CD4-positive, alpha-beta T cell (primary cell): ENCODE data around the gene KARS1. TPM values are rescaled to one million over a fixed set of nuclear protein-coding genes. Genes with fewer than 3 reads are reported as not detected.

Source experiments
- ATAC-seq: fragments of 200-7000 bp; cut with Tn5 transposase; one replicate; pipeline ENCODE4 v1.10.0; 2022; ENCODE audit warnings: mild to moderate bottlenecking; ENCODE audit not compliant: poor library complexity
- CTCF ChIA-PET: fragments of 350-600 bp; sonication (Branson Sonifier 250); formaldehyde crosslinking; loops from one replicate; lab custom pipeline; 2021; ENCODE audit warnings: antibody characterized with exemption, inconsistent platforms; lab: Charles Lee
- POLR2A ChIA-PET: fragments of 350-600 bp; sonication (Branson Sonifier 250); formaldehyde crosslinking; loops from one replicate; lab custom pipeline; 2021; ENCODE audit warnings: antibody characterized with exemption, inconsistent platforms; lab: Charles Lee
- DNase-seq, 14 experiments: peaks; one replicate each; pipeline ENCODE4 v3.0.0-alpha.2; 2013 to 2020; ENCODE audit warnings: mixed read lengths in 2 of 14
- H3K27ac ChIP-seq, 2 donors: one replicate each; pipeline versions ENCODE4 v1.5.1 to v1.7.0; 2013; ENCODE audit warnings: low read length in 2 of 2, low read depth in 1 of 2, mild to moderate bottlenecking in 1 of 2
- H3K27me3 ChIP-seq, 2 experiments: 1 replicate in 1 of 2; 2 replicates in 1 of 2; pipeline versions ENCODE4 v1.6.1 to v1.7.0; 2013; ENCODE audit warnings: low read length in 2 of 2, control low read depth in 1 of 2, mild to moderate bottlenecking in 1 of 2, moderate library complexity in 1 of 2; ENCODE audit not compliant: insufficient read depth in 2 of 2, control insufficient read depth in 1 of 2
- H3K36me3 ChIP-seq: one replicate; pipeline ENCODE4 v1.6.1; 2013; ENCODE audit warnings: low read length, control low read depth; ENCODE audit not compliant: insufficient read depth
- H3K4me1 ChIP-seq: one replicate; pipeline ENCODE4 v1.6.1; 2013; ENCODE audit warnings: low read length, control low read depth; ENCODE audit not compliant: insufficient read depth
- H3K4me3 ChIP-seq: one replicate; pipeline ENCODE4 v1.5.1; 2013; ENCODE audit warnings: mild to moderate bottlenecking, low read length, moderate library complexity
- H3K9me3 ChIP-seq, 2 experiments: 1 replicate in 1 of 2; 2 replicates in 1 of 2; pipeline versions ENCODE4 v1.6.1 to v1.7.0; 2013; ENCODE audit warnings: low read length in 2 of 2, mild to moderate bottlenecking in 2 of 2, control low read depth in 1 of 2, moderate library complexity in 1 of 2; ENCODE audit not compliant: control insufficient read depth in 1 of 2, insufficient read depth in 1 of 2
- H3K27ac Mint-ChIP-seq: one replicate; pipeline ENCODE4 v1.8.0; 2020; ENCODE audit warnings: mixed read lengths
- H3K27me3 Mint-ChIP-seq: one replicate; pipeline ENCODE4 v1.8.0; 2021; ENCODE audit warnings: mixed read lengths
- H3K36me3 Mint-ChIP-seq: one replicate; pipeline ENCODE4 v1.8.0; 2021; ENCODE audit warnings: low read depth, mixed read lengths
- H3K4me1 Mint-ChIP-seq: one replicate; pipeline ENCODE4 v1.8.0; 2021; ENCODE audit warnings: low read depth, mixed read lengths
- H3K4me3 Mint-ChIP-seq: one replicate; pipeline ENCODE4 v1.8.0; 2020; ENCODE audit warnings: mild to moderate bottlenecking, mixed read lengths
- H3K9me3 Mint-ChIP-seq: one replicate; pipeline ENCODE4 v1.8.0; 2020; ENCODE audit warnings: mixed read lengths
- intact Hi-C, 2 experiments: fragments of 100-400 bp; cut with DNase I in 1 of 2; cut with micrococcal nuclease in 1 of 2; formaldehyde crosslinking; loops; one replicate each; pipeline versions ENCODE4 v1.15.1 to v1.9.0; 2023 to 2025; cut with DNase I, micrococcal nuclease
- total RNA-seq, 174 experiments: library from RNA in 2 of 174; stranded (reverse) in 2 of 174; gene quantifications; one replicate each; pipeline ENCODE4 v1.2.3 and lab custom pipeline; 2021 to 2026
- TF ChIP-seq, protein P1 (sequence below): fragments of 200-600 bp; IDR thresholded peaks from one replicate; pipeline ENCODE4 v1.8.0; 2022; ENCODE audit warnings: antibody characterized with exemption, mild to moderate bottlenecking

The KARS1 gene
- total RNA-seq, 2 experiments from 2014 or later, result 151 to 153 TPM

DNA sequence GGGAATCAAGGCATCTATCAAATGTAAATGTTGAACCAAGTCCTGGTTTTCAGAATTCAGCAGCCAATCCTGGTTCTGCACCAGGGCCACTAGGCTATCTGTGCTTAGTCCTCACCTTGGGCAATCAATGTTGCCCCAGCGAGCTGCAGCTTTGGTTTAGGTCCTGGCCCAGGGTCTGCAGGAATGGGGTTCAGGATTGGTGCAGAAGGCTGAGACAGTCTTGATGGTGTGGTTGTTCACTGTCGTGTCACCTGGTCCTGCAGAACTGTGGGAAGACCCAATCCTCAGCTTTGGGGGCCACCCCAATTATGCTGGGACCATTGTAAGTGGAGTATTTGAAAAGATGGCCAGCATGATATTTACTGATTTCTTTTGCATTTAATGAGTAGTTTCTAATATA is 10.7 kb upstream of the KARS1 start:
- Histone ChIP-seq H3K27me3 (no peaks in the 10 kb centered on the region), H3K4me3 (no peak overlapping the region), H3K9me3 (no peaks in the 10 kb centered on the region), H3K36me3 (peaks cover 63% of the 10 kb centered on the region), H3K4me1 (peaks cover 5% of the 10 kb centered on the region), H3K27ac (no peak overlapping the region)
- POLR2A ChIA-PET, result interaction anchor here (1.1 to 1.5 kb wide), 4 partner anchors 9 to 92 kb away, joined by 3 to 5 read pairs (median 4); partner anchors contain the start of genes ADAT1 and GABARAPL2
- Mint-ChIP-seq H3K36me3 (peaks cover 56% of the 10 kb centered on the region), H3K27me3 (no peaks in the 10 kb centered on the region), H3K27ac (peak overlapping the region; percentile 2), H3K9me3 (no peaks in the 10 kb centered on the region), H3K4me1 (peaks cover 34% of the 10 kb centered on the region), H3K4me3 (no peak overlapping the region)
- ATAC-seq (no peak), DNase-seq (no peak)
- CTCF ChIA-PET, result no interaction called here
- intact Hi-C loops, result no loop called here
- TF ChIP-seq, protein P1, sequence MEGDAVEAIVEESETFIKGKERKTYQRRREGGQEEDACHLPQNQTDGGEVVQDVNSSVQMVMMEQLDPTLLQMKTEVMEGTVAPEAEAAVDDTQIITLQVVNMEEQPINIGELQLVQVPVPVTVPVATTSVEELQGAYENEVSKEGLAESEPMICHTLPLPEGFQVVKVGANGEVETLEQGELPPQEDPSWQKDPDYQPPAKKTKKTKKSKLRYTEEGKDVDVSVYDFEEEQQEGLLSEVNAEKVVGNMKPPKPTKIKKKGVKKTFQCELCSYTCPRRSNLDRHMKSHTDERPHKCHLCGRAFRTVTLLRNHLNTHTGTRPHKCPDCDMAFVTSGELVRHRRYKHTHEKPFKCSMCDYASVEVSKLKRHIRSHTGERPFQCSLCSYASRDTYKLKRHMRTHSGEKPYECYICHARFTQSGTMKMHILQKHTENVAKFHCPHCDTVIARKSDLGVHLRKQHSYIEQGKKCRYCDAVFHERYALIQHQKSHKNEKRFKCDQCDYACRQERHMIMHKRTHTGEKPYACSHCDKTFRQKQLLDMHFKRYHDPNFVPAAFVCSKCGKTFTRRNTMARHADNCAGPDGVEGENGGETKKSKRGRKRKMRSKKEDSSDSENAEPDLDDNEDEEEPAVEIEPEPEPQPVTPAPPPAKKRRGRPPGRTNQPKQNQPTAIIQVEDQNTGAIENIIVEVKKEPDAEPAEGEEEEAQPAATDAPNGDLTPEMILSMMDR, result no peak

- ChIA-PET POLR2A (no interaction called here), CTCF (interaction anchor here (1.6 kb wide), 1 partner anchor 137 kb away, joined by 3 read pairs; no protein-coding TSS in a partner anchor)
- no peaks in the 10 kb centered on the region for H3K9me3 Mint-ChIP-seq
- H3K4me1 Mint-ChIP-seq, result peaks cover 69% of the 10 kb centered on the region
- no peak overlapping the region for H3K4me3 ChIP-seq
- peaks cover 17% of the 10 kb centered on the region for H3K4me1 ChIP-seq
- H3K36me3 ChIP-seq, result peaks cover 54% of the 10 kb centered on the region
- H3K36me3 Mint-ChIP-seq, result peaks cover 90% of the 10 kb centered on the region
- TF ChIP-seq, protein P1, result no peak
- ATAC-seq, result no peak
- peak overlapping the region in 1 of 2 donors; percentile 56 for H3K27ac ChIP-seq
- H3K27me3 ChIP-seq, result no peaks in the 10 kb centered on the region
- H3K27me3 Mint-ChIP-seq, result no peaks in the 10 kb centered on the region
- peak overlapping the region; percentile 100 for H3K27ac Mint-ChIP-seq
- no peaks in the 10 kb centered on the region for H3K9me3 ChIP-seq
- intact Hi-C loops, result no loop called here
- no peak for DNase-seq
- peak overlapping the region; percentile 70 for H3K4me3 Mint-ChIP-seq
Observed at GRCh38 chr16:75653922-75654321, 6.5 kb upstream of the KARS1 start.

DNA sequence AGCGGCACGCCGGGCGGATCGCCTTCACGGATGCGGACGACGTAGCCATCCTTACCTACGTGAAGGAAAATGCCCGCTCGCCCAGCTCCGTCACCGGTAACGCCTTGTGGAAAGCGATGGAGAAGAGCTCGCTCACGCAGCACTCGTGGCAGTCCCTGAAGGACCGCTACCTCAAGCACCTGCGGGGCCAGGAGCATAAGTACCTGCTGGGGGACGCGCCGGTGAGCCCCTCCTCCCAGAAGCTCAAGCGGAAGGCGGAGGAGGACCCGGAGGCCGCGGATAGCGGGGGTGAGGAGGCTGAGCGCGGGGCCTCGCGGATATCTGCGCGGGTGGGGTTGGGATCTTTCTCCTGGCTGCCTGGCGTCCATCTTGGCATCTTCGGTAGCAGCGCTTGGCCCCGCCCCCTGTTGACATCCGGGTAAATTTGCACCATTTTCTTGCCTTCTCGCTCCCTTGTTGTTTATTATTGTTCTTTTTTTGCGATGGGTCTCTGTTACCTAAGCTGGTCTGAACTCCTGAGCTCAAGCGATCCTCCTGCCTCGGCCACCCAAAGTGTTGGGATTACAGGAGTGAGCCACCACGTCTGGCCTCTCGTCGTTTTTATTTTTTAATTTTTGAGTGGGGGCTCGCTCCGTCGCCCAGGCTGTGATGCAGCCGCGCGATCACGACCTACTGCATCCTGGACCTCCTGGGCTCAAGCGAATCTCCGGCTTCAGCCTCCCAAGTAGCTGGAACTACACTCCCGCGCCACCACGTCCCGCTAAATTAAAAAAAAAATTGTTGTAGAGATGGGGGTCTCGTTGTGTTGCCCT is 1.0 kb upstream of the KARS1 start:
- DNase-seq (peak; percentile 76 to 93 (median 85)), ATAC-seq (peak; percentile 50)
- no peaks in the 10 kb centered on the region for H3K27me3 ChIP-seq
- no peaks in the 10 kb centered on the region for H3K9me3 ChIP-seq
- no peaks in the 10 kb centered on the region for H3K27me3 Mint-ChIP-seq
- H3K4me1 ChIP-seq, result peaks cover 45% of the 10 kb centered on the region
- peak overlapping the region; percentile 82 for H3K4me3 ChIP-seq
- peak overlapping the region; percentile 95 to 96 for H3K27ac ChIP-seq
- peak overlapping the region; percentile 100 for H3K27ac Mint-ChIP-seq
- ChIA-PET CTCF (interaction anchor here (1.2 to 3.5 kb wide), 4 partner anchors 16 to 184 kb away, joined by 5 to 15 read pairs (median 9); partner anchors contain the start of genes ADAT1 and TMEM170A), POLR2A (interaction anchor here (0.8 to 6.0 kb wide), 33 partner anchors 8 to 1564 kb away, joined by 3 to 239 read pairs (median 8); partner anchors contain the start of genes ADAT1, CFDP1, GABARAPL2 and MON1B)
- TF ChIP-seq, protein P1, result no peak
- H3K4me1 Mint-ChIP-seq, result peaks cover 71% of the 10 kb centered on the region
- H3K4me3 Mint-ChIP-seq, result peak overlapping the region; percentile 97
- H3K36me3 ChIP-seq, result peaks cover 17% of the 10 kb centered on the region
- intact Hi-C loops, result loop anchor here (1.0 to 10.0 kb wide), 7 partner anchors 81 to 1544 kb away; partner anchors contain the start of genes CFDP1 (in 1 of the 2), GABARAPL2 (in 1 of the 2), MON1B (in 1 of the 2) and RFWD3 (in 1 of the 2)
- peaks cover 75% of the 10 kb centered on the region for H3K36me3 Mint-ChIP-seq
- H3K9me3 Mint-ChIP-seq, result no peaks in the 10 kb centered on the region
